Glutamatergic neuron (in vitro differentiated cells): ENCODE data around the gene CDC42BPB. TPM values are rescaled to one million over a fixed set of nuclear protein-coding genes. Genes with fewer than 3 reads are reported as not detected.

Experiments used
- DNase-seq: peaks from one replicate; pipeline ENCODE4 v3.0.0; 2022
- H3K27ac Mint-ChIP-seq: one replicate; pipeline ENCODE4 v1.8.0; 2020; ENCODE audit warnings: mild to moderate bottlenecking, mixed read lengths, inconsistent platforms; ENCODE audit not compliant: unreplicated experiment
- H3K27me3 Mint-ChIP-seq: one replicate; pipeline ENCODE4 v1.8.0; 2020; ENCODE audit warnings: mild to moderate bottlenecking, moderate library complexity, mixed read lengths, inconsistent platforms; ENCODE audit not compliant: unreplicated experiment
- H3K36me3 Mint-ChIP-seq: one replicate; pipeline ENCODE4 v1.8.0; 2020; ENCODE audit warnings: mild to moderate bottlenecking, mixed read lengths, inconsistent platforms; ENCODE audit not compliant: unreplicated experiment
- H3K4me1 Mint-ChIP-seq: one replicate; pipeline ENCODE4 v1.8.0; 2020; ENCODE audit warnings: mild to moderate bottlenecking, low read depth, mixed read lengths, inconsistent platforms; ENCODE audit not compliant: unreplicated experiment
- H3K4me3 Mint-ChIP-seq: one replicate; pipeline ENCODE4 v1.8.0; 2020; ENCODE audit warnings: mild to moderate bottlenecking, mixed read lengths, inconsistent platforms; ENCODE audit not compliant: unreplicated experiment
- H3K9me3 Mint-ChIP-seq: one replicate; pipeline ENCODE4 v1.8.0; 2020; ENCODE audit warnings: mild to moderate bottlenecking, moderate library complexity, mixed read lengths, inconsistent platforms; ENCODE audit not compliant: unreplicated experiment
- total RNA-seq: library from RNA; stranded (reverse); fragmentation: NEBNext Ultra II Directional; extraction: Animal tissue kit (Norgen Biotek cat#: 25700); gene quantifications from one replicate; pipeline ENCODE4 v1.2.1, GENCODE V29; 2021; ENCODE audit not compliant: unreplicated experiment
- TF ChIP-seq, protein P1 (sequence below): fragments of 200-600 bp; sonication (generic); IDR thresholded peaks from one replicate; pipeline ENCODE4 v1.5.0; 2021; ENCODE audit not compliant: partially characterized antibody, unreplicated experiment

The CDC42BPB gene
- total RNA-seq, 1 donor from 2014 or later, result 125 TPM

DNA sequence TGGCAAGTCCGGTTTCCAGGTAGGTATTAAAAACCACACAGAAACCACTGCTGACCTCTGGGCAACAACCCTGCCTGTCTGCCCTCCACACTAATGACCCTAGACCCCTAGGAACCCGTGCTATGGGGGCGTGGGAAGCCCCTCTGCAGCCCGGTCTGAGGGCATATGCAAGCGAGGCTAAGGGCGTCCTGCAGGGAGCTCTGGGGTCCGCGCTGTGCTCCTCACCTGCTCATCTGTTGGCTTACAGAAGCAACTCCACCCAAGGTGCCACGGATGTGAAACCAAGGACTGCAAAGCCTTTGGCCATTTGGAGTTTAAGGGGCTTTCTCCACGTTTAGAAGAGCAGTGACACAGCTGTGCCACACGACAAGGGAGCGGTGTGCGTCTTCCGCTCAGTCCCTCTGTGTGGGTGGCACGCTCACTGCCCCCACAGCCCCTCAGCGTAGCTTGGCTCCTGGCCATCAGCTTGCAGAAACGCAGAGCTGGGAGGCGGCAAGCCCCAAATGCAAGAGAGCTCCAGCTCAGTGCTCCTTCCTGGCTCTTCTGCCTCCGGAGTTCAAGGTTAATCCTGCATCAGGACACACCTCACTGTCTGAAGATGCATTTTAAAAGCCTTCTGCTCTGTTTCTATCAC, 116.5 kb downstream of the CDC42BPB start:
- no peak for DNase-seq
- peaks cover 6% of the 10 kb centered on the region for H3K27me3 Mint-ChIP-seq
- peaks cover 9% of the 10 kb centered on the region for H3K36me3 Mint-ChIP-seq
- TF ChIP-seq, protein P1, sequence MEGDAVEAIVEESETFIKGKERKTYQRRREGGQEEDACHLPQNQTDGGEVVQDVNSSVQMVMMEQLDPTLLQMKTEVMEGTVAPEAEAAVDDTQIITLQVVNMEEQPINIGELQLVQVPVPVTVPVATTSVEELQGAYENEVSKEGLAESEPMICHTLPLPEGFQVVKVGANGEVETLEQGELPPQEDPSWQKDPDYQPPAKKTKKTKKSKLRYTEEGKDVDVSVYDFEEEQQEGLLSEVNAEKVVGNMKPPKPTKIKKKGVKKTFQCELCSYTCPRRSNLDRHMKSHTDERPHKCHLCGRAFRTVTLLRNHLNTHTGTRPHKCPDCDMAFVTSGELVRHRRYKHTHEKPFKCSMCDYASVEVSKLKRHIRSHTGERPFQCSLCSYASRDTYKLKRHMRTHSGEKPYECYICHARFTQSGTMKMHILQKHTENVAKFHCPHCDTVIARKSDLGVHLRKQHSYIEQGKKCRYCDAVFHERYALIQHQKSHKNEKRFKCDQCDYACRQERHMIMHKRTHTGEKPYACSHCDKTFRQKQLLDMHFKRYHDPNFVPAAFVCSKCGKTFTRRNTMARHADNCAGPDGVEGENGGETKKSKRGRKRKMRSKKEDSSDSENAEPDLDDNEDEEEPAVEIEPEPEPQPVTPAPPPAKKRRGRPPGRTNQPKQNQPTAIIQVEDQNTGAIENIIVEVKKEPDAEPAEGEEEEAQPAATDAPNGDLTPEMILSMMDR, result no peak
- no peak overlapping the region for H3K27ac Mint-ChIP-seq
- H3K4me3 Mint-ChIP-seq, result no peak overlapping the region
- peaks cover 14% of the 10 kb centered on the region for H3K4me1 Mint-ChIP-seq
- H3K9me3 Mint-ChIP-seq, result peaks cover 13% of the 10 kb centered on the region

GRCh38 chr14:102939820-102940561, 117.4 kb downstream of the CDC42BPB start:
- H3K4me1 Mint-ChIP-seq, result peaks cover 14% of the 10 kb centered on the region
- H3K9me3 Mint-ChIP-seq, result peaks cover 8% of the 10 kb centered on the region
- no peak overlapping the region for H3K27ac Mint-ChIP-seq
- TF ChIP-seq, protein P1, result no peak
- peaks cover 6% of the 10 kb centered on the region for H3K27me3 Mint-ChIP-seq
- H3K4me3 Mint-ChIP-seq, result no peak overlapping the region
- DNase-seq, result no peak
- H3K36me3 Mint-ChIP-seq, result peaks cover 9% of the 10 kb centered on the region

DNA sequence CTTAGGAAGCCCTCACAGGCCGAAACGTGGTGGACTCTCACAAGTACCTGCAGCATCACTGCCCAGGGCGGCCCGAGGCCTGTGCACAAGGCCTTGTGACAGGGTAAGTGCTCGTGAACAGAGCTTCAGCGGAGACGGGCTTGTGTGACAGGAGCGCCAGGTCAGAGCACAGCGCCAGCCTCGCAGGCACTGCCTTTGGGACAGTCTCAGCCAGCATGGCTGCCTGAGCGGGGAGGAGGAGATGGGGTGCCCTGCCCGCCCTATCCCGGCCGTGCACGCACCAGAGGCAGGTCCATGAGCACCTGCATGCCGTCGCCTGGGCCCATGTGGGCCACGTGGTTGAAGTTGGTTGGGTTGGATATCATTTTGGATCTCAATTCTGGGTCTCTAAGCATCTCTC, 118.0 kb downstream of the CDC42BPB start:
- Mint-ChIP-seq H3K27me3 (peaks cover 6% of the 10 kb centered on the region), H3K4me1 (peaks cover 14% of the 10 kb centered on the region), H3K27ac (no peak overlapping the region), H3K4me3 (no peak overlapping the region), H3K36me3 (peaks cover 9% of the 10 kb centered on the region), H3K9me3 (peaks cover 8% of the 10 kb centered on the region)
- TF ChIP-seq, protein P1, result no peak
- no peak for DNase-seq

GRCh38 chr14:102938191-102938590, 119.2 kb downstream of the CDC42BPB start:
- H3K36me3 Mint-ChIP-seq, result peaks cover 5% of the 10 kb centered on the region
- DNase-seq, result no peak
- H3K4me3 Mint-ChIP-seq, result no peak overlapping the region
- no peak overlapping the region for H3K27ac Mint-ChIP-seq
- H3K9me3 Mint-ChIP-seq, result peaks cover 8% of the 10 kb centered on the region
- peaks cover 11% of the 10 kb centered on the region for H3K27me3 Mint-ChIP-seq
- TF ChIP-seq, protein P1, result no peak
- peaks cover 14% of the 10 kb centered on the region for H3K4me1 Mint-ChIP-seq
